ENCODE measurements around the gene OPN1MW3.
"Not testable (repeated sequence)": the region's sequence is repeated elsewhere in the genome, so short reads cannot be mapped to it uniquely, and the experiment has no call there.

The OPN1MW3 gene

DNA sequence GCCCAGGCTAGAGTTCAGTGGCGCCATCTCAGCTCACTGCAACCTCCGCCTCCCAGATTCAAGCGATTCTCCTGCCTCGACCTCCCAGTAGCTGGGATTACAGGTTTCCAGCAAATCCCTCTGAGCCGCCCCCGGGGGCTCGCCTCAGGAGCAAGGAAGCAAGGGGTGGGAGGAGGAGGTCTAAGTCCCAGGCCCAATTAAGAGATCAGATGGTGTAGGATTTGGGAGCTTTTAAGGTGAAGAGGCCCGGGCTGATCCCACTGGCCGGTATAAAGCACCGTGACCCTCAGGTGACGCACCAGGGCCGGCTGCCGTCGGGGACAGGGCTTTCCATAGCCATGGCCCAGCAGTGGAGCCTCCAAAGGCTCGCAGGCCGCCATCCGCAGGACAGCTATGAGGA is at the start of gene OPN1MW3:
Gene OPN1MW3 (plus strand): TSS at position 301 of the 400 bp plus-strand sequence. CDS start 38 bp downstream, at position 339.
- DNase-seq (ENCODE audit: low read depth, low spot score) = not testable (repeated sequence)

DNA sequence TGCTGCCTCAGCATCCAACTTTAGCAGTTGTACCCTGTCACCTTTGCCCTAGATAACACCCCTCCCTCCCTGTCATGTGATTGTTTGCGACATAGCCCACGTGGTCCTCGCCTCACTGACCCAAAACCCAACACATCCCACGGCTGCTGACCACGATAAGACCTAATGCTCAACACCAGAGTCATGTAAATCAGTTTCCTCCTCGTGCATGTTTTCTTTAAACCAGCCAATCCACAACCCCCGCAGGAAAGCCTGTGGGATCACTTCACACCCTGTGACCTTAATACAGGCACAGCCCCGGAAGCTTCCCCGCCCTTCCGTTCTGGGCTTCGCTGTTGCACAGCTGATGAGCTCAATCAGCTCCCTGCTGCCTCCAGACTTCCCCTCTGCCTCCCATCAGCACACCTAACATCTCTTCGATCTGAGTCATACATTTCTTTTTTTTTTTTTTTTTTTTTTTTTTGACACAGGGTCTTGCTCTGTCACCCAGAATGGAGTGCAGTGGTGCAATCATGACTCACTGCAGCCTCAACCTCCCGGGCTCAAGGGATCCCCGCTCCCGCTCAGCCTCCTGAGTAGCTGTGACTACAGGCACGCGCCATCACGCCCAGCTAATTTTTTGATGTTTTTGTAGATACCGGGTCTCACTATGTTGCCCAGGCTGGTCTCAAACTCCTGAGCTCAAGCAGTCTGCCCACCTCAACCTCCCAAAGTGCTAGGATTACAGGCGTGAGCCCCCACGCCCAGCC is 47.5 kb upstream of the OPN1MW3 start:
- DNase-seq (ENCODE audit: low read depth, low spot score) = not testable (repeated sequence)

DNA sequence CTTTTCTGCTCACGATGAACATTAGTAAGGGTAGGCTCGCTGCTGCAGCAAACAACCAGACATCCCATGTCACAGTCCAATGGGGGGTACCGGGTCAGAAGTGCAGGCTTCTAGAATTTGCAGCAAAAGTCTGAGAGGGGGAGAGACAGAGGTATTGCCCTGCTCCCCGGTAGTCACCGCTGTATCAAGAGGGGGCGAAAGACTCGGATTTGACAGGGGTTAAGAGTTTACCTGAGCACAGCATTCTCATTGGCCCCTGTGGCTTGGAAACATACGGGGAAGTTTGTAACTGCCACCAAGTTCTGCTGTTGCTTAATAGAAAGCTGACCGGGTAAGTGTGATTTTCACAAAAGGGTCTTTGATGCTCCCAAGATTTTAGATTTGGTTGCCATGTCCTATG is 46.3 kb upstream of the OPN1MW3 start:
- not testable (repeated sequence) for DNase-seq (ENCODE audit: low read depth, low spot score)

DNA sequence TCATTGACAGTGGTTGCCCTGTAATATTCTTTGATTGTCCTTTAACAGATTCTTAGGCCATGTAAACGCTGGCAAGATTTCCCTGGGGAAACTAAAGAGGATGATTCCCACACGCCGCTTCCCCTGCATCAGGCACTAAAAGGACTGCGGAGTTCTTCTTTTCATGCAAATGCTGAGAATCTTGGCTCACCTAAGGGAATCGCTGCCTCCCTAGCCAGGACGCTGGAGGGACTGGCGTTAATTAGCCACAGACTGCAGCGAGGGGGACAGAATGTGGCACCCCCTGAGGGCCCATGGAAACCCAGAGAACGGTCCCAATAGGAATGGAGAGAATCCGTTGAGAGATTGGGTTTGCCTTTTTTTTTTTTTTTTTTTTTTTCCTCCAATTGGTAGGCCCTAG is 45.9 kb upstream of the OPN1MW3 start:
- not testable (repeated sequence) for DNase-seq (ENCODE audit: low read depth, low spot score)

DNA sequence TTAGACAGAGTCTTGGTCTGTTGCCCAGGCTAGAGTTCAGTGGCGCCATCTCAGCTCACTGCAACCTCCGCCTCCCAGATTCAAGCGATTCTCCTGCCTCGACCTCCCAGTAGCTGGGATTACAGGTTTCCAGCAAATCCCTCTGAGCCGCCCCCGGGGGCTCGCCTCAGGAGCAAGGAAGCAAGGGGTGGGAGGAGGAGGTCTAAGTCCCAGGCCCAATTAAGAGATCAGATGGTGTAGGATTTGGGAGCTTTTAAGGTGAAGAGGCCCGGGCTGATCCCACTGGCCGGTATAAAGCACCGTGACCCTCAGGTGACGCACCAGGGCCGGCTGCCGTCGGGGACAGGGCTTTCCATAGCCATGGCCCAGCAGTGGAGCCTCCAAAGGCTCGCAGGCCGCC is 37.9 kb upstream of the OPN1MW3 start, which contains the start of gene OPN1MW2:
Gene OPN1MW2 (plus strand): TSS at position 301 of the 400 bp plus-strand sequence. CDS start 60 bp downstream, at position 361.
- not testable (repeated sequence) for DNase-seq (ENCODE audit: low read depth, low spot score)

DNA sequence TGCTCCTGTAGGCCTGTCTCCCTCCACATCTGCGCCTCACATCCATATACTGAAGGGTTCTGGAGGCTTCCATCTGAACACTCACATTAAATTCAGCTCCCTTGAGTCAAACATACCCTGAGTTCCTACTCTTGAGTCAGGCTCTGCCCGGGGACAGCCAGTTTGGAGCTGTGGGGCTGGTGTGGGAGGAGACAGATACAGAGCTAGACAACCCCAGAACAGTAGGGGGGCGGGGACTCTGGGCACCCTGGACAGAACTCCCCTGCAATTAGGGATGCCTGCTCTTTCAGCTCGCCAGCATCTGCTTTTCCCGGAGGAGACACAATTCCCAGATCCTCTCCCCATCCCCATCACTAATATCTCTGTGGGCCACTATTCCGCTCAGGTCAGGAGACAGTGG is 32.1 kb upstream of the OPN1MW3 start:
- DNase-seq (ENCODE audit: low read depth, low spot score) = not testable (repeated sequence)

DNA sequence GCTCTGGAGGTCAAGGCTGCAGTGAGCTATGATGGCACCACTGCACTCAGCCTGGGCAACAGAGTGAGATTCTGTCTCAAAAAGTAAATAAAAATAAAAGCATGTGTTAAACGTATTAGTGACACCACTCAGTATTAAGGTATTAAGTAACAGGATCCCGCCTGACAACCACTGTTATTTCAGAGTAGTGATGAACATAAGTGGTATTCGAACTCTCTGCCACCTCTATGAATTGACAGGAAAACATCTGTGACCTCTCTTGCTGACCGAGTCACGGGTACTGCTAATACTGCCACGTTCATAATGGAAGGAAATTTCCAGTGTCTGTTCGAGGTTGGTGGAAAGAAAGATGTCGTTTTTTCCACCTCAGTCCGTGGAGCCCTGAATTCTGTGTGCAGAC is 30.7 kb upstream of the OPN1MW3 start:
- not testable (repeated sequence) for DNase-seq (ENCODE audit: low read depth, low spot score)

DNA sequence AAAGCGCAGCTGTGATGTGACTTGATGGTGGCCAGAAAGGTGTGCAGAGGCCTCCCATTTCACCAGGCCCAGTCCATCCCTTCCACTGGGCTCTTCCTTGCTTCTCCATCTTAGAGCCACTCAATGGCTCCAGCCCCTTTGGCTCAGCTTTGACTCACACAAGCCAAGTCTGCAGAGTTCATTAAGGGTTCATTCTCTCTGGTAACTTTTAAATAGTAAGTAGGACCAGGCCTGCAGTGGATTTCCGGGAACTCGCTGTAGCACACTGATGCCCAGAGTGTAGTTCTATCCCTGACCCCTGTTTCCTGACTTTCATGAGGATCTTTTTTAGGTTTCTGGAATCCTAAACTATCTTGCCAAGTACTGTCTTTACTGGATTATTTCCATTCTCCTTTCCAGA is 25.9 kb upstream of the OPN1MW3 start:
- DNase-seq (ENCODE audit: low read depth, low spot score) = not testable (repeated sequence)

DNA sequence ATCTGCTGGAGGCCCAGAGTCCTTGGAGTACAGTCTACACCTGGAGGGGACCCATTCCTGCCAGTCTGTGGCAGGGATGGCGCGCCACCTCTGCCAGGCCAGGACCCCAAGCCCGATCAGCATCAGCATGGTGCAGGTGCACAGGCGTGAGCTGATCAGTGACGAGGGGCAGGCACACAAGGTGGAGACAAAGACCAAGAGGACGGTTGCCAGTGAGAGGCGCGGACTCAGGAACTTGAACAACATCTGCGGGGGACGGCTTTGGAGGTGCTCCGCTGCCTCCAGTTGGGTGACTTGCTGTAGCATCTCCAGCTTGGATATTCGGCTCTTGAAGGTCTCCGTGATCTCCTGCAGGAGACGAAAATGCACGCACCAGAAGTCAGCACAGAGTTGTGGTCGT is 23.8 kb upstream of the OPN1MW3 start:
- not testable (repeated sequence) for DNase-seq (ENCODE audit: low read depth, low spot score)

DNA sequence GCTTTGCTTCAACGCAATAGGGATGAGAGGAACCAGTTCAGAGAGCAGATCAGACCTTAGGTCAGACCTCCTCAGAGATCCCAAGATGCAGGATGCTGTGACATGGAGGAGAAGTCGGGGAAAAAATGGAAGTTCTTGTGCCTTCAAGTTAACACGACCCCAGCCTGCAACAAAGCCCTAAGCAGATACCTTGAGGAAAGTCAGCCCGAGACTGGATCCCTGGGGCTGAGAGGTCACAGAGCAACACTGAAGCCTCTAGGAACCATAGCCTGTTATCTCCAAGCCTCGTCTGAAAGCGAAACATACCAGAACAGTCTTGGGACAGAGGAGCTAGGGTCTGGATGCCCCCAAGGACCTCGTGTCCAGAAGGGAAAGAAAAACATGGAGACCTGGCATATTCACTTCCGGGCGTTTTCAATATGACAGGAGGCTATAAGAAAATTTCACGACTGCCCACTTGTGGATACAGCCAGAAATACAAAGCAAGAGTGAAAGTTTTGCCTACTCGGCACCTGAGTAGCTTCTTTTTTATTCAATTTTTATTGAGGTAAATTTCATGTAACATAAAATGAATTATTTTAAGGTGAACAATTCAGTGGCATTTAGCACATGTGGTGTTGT is 18.3 kb upstream of the OPN1MW3 start:
- DNase-seq (ENCODE audit: low read depth, low spot score) = not testable (repeated sequence)

DNA sequence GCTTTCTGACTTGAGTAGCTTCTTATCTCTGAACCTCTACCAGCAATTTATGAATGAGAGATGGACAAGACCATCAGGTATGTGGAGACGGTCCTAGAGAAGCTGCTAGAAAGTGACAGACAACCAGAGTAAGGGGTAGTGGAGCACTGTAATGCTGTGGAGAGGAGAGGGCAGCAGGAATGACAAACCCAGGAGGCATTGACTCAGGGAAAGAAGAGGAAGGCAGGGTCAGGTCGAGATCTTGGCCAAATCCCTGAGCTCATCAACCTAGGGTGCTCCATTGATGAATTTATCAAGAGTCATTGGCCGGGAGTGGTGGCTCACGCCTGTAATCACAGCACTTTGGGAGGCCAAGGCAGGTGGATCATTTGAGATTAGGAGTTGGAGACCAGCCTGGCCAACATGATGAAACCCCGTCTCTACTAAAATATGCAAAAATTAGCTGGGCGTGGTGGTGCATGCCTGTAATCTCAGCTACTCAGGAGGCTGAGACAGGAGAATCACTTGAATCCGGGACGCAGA is 17.3 kb upstream of the OPN1MW3 start:
- DNase-seq (ENCODE audit: low read depth, low spot score) = not testable (repeated sequence)

DNA sequence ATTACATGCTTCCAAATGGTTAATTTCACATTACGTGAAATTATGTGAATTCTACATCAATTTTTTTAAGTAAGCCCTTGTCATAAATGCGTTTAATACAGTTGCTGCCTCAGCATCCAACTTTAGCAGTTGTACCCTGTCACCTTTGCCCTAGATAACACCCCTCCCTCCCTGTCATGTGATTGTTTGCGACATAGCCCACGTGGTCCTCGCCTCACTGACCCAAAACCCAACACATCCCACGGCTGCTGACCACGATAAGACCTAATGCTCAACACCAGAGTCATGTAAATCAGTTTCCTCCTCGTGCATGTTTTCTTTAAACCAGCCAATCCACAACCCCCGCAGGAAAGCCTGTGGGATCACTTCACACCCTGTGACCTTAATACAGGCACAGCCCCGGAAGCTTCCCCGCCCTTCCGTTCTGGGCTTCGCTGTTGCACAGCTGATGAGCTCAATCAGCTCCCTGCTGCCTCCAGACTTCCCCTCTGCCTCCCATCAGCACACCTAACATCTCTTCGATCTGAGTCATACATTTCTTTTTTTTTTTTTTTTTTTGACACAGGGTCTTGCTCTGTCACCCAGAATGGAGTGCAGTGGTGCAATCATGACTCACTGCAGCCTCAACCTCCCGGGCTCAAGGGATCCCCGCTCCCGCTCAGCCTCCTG is 9.9 kb upstream of the OPN1MW3 start:
- not testable (repeated sequence) for DNase-seq (ENCODE audit: low read depth, low spot score)

DNA sequence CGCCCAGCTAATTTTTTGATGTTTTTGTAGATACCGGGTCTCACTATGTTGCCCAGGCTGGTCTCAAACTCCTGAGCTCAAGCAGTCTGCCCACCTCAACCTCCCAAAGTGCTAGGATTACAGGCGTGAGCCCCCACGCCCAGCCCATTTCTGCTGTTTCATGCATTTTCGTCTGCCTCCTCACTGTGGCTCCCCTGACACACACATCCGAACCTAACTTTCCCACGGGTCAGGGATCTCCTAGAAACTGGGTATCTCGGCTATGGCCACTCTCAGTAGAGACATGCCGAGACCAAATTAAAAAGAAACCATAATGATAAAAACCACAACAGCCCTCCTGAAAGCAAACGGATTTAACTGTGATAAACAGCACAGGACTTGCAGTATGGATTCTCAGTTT is 9.3 kb upstream of the OPN1MW3 start:
- DNase-seq (ENCODE audit: low read depth, low spot score) = not testable (repeated sequence)

DNA sequence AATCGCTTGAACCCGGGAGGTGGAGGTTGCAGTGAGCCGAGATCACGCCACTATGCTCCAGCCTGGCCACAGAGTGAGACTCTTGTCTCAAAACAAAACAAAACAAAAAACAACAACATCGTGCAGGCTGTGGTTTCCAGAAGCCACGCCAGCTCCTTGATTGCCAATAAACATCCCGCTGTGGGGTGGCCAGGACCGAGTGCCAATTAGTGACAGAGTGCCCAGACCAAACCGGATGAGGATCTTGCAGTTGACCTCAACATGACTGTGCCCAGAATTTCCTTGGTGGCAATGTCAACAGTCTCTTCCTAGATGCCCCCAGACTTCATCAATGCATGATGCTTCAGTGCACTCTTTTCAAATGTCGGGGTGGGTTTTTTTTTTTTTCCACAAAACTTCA is 1.3 kb downstream of the OPN1MW3 start:
- DNase-seq (ENCODE audit: low read depth, low spot score) = not testable (repeated sequence)

DNA sequence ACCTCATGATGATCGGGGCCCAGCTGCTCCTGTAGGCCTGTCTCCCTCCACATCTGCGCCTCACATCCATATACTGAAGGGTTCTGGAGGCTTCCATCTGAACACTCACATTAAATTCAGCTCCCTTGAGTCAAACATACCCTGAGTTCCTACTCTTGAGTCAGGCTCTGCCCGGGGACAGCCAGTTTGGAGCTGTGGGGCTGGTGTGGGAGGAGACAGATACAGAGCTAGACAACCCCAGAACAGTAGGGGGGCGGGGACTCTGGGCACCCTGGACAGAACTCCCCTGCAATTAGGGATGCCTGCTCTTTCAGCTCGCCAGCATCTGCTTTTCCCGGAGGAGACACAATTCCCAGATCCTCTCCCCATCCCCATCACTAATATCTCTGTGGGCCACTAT is 5.7 kb downstream of the OPN1MW3 start:
- not testable (repeated sequence) for DNase-seq (ENCODE audit: low read depth, low spot score)

DNA sequence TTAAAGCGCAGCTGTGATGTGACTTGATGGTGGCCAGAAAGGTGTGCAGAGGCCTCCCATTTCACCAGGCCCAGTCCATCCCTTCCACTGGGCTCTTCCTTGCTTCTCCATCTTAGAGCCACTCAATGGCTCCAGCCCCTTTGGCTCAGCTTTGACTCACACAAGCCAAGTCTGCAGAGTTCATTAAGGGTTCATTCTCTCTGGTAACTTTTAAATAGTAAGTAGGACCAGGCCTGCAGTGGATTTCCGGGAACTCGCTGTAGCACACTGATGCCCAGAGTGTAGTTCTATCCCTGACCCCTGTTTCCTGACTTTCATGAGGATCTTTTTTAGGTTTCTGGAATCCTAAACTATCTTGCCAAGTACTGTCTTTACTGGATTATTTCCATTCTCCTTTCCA is 11.9 kb downstream of the OPN1MW3 start:
- not testable (repeated sequence) for DNase-seq (ENCODE audit: low read depth, low spot score)

DNA sequence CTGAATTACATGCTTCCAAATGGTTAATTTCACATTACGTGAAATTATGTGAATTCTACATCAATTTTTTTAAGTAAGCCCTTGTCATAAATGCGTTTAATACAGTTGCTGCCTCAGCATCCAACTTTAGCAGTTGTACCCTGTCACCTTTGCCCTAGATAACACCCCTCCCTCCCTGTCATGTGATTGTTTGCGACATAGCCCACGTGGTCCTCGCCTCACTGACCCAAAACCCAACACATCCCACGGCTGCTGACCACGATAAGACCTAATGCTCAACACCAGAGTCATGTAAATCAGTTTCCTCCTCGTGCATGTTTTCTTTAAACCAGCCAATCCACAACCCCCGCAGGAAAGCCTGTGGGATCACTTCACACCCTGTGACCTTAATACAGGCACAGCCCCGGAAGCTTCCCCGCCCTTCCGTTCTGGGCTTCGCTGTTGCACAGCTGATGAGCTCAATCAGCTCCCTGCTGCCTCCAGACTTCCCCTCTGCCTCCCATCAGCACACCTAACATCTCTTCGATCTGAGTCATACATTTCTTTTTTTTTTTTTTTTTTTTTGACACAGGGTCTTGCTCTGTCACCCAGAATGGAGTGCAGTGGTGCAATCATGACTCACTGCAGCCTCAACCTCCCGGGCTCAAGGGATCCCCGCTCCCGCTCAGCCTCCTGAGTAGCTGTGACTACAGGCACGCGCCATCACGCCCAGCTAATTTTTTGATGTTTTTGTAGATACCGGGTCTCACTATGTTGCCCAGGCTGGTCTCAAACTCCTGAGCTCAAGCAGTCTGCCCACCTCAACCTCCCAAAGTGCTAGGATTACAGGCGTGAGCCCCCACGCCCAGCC is 27.3 kb downstream of the OPN1MW3 start:
- not testable (repeated sequence) for DNase-seq (ENCODE audit: low read depth, low spot score)

DNA sequence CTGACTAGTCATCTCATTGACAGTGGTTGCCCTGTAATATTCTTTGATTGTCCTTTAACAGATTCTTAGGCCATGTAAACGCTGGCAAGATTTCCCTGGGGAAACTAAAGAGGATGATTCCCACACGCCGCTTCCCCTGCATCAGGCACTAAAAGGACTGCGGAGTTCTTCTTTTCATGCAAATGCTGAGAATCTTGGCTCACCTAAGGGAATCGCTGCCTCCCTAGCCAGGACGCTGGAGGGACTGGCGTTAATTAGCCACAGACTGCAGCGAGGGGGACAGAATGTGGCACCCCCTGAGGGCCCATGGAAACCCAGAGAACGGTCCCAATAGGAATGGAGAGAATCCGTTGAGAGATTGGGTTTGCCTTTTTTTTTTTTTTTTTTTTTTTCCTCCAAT is 29.0 kb downstream of the OPN1MW3 start:
- not testable (repeated sequence) for DNase-seq (ENCODE audit: low read depth, low spot score)

DNA sequence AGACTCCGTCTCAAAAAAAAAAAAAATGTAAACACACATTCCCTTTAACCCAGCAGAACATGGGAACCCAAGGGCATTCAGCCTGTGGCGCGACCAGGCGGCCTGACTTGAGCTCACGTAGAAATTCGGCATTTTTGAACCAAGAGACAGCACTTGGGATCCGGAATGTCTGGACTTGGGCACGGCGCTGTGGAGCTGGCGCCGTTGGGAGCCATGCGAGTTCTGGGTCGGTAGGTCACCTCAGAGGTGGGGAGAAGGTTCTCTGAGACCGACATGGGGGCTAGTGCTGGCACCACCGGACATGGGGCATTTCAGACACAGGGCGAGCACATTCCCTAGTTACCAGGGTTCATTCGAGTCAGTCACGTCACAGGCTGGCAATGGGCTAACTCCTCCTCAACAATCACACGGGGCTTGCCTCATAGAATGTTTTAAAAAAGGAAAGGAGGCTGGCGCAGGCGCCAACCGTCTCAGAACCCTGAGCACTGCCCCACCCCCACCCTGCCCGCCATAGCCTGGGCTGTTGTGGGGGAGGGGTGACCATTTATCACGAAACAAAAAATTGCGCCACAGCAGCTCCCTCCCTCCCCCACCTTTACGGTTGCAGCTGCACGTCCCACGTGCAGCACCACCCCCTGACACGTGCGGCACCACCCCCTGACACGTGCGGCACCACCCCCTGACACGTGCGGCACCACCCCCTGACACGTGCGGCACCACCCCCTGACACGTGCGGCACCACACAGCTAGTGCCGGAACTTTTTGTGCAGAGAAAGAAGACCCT is 37.6 kb downstream of the OPN1MW3 start, which contains the start of gene TEX28:
Gene TEX28 (minus strand): TSS at position 334 of the 784 bp plus-strand sequence. CDS start 3,007 bp downstream, outside the sequence.
- DNase-seq (ENCODE audit: low read depth, low spot score) = no peak

DNA sequence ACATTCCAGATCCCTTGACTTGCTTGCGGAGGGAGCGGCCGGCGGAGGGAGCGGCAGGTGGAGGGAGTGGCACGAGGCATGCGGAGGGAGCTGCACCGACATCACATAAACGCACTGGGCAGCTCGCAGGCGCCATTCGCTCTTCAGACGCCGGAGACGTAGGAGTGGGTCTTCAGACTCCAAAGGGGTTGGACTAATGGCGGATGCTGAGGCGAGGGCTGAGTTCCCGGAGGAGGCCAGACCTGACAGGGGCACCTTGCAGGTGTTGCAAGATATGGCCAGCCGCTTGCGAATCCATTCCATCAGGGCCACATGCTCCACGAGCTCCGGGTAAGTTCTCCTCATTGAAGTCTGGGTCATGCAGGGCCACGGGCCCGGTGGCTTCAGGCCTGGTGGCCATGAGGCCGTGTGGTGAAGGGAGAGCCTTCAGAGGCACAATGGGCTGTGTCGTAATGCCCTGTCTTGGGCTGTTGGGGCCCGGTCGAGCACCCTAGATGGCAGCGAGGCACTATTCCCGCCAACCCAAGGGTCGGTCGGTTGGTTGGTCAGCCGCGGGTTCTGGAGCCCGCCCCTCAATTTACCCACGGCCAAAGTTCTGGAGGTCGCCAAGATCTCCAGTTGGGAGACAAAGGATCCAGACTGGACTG is 38.4 kb downstream of the OPN1MW3 start, which contains the start of gene TKTL1:
Gene TKTL1 (plus strand): TSS at position 132 of the 647 bp plus-strand sequence. CDS start 65 bp downstream, at position 197.
- no peak for DNase-seq (ENCODE audit: low read depth, low spot score)
